ENCODE results near the gene CCNI2.
A peak's percentile ranks its signal among the peaks of the same experiment; 100 is the strongest.

The CCNI2 gene

GRCh38 chr5:132765311-132766019 lies 18.2 kb downstream of the CCNI2 start:
- no peak for TF ChIP-seq GATA1 (IDR thresholded peaks at IDR 0.05; ENCODE audit: low read depth, low read length)
- no peak for TF ChIP-seq POLR2A (IDR thresholded peaks at IDR 0.05; ENCODE audit: low read length)

GRCh38 chr5:132766020-132766805 lies 19.0 kb downstream of the CCNI2 start:
- no peak for DNase-seq
- TF ChIP-seq GATA1 (IDR thresholded peaks at IDR 0.05; ENCODE audit: low read depth, low read length) (no peak), POLR2A (IDR thresholded peaks at IDR 0.05; ENCODE audit: low read length) (no peak)

More at GRCh38 chr5:132765311-132766019, 18.2 kb downstream of the CCNI2 start:
- DNase-seq = no peak

DNA sequence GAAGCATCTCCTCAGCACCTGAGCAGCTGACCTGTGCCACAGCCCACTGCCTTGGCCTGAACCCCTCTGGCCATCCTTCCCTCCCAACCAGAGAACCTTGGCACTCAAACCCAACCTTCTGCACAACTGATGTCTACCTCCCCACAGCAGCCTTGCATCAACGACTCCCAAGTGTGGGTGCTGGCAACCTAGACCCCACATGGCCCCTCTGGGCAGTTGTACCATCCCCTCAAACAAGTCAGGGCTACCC lies 19.5 kb downstream of the CCNI2 start:
- DNase-seq = no peak
- TF ChIP-seq POLR2A (IDR thresholded peaks at IDR 0.05; ENCODE audit: low read length) (no peak), GATA1 (IDR thresholded peaks at IDR 0.05; ENCODE audit: low read depth, low read length) (no peak)

GRCh38 chr5:132767150-132767549 lies 19.9 kb downstream of the CCNI2 start:
- DNase-seq = no peak
- TF ChIP-seq GATA1 (IDR thresholded peaks at IDR 0.05; ENCODE audit: low read depth, low read length) = no peak

DNA sequence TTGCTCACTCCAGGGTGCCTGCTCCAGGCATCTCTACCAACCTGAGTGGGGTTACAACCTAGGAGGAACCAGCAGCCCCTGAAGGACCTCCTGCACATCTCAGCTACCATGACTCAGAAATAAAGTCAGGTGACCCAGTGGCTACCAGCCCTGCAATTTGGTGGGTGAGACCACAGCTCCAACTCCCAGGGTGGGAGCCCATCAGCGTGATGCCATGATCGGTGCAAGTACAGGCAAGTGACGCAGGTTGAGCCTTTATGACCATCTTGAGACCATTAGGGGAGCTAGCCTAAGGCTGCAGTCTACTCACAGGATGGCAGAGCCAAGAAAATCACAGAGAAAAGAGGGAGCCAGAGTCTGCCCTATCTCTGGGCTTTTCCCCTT lies 21.3 kb downstream of the CCNI2 start:
- DNase-seq = no peak
- TF ChIP-seq POLR2A (IDR thresholded peaks at IDR 0.05; ENCODE audit: low read length) (no peak), GATA1 (IDR thresholded peaks at IDR 0.05; ENCODE audit: low read depth, low read length) (no peak)

DNA sequence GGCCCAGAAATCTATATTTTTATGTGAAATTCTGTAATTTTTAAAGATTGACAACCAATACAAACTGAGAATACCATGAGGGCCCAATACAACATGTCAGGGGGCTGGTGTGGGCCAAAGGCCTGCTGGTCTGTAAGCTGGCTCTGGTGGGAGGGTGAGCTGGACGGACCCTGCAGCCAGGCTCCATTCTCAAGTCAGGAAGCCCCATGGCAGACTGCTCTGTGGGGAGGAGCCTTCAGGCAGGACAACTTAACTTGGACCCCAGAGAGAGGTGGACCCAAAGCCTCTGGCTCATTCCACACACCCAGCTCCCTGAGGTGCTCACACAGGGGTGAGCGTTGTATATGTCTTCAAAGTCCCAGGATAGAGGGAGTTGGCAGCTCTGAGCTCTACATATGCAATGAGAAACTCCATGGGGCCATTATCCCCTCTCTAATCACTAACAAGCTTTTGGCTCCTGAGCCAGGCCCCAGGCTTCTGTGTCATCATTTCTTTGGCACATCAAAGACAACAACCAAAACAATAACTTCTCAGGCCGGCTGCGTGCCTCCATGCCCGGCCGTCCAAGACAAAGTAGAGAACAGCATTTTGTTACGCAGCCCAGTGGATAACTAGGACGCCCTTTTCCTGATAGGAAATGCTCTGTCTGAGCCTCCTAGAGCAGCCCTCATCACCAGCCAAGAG lies 23.4 kb downstream of the CCNI2 start:
- TF ChIP-seq POLR2A (IDR thresholded peaks at IDR 0.05; ENCODE audit: low read length) = no peak
- TF ChIP-seq GATA1 (IDR thresholded peaks at IDR 0.05; ENCODE audit: low read depth, low read length) = no peak
- no peak for DNase-seq

- TF ChIP-seq GATA1 (IDR thresholded peaks at IDR 0.05; ENCODE audit: low read depth, low read length) = no peak
- DNase-seq = no peak
Observed at GRCh38 chr5:132771503-132771998, 24.3 kb downstream of the CCNI2 start.

- DNase-seq = no peak
- TF ChIP-seq POLR2A (IDR thresholded peaks at IDR 0.05; ENCODE audit: low read length) (no peak), GATA1 (IDR thresholded peaks at IDR 0.05; ENCODE audit: low read depth, low read length) (no peak)
Observed at GRCh38 chr5:132772291-132773070, 25.3 kb downstream of the CCNI2 start.

- DNase-seq = peak; percentile 24 to 62
- TF ChIP-seq GATA1 (IDR thresholded peaks at IDR 0.05; ENCODE audit: low read depth, low read length) = no peak
- no peak for TF ChIP-seq POLR2A (IDR thresholded peaks at IDR 0.05; ENCODE audit: low read length)
Observed at GRCh38 chr5:132773114-132773513, 25.9 kb downstream of the CCNI2 start.

- no peak for TF ChIP-seq GATA1 (IDR thresholded peaks at IDR 0.05; ENCODE audit: low read depth, low read length)
- no peak for TF ChIP-seq POLR2A (IDR thresholded peaks at IDR 0.05; ENCODE audit: low read length)
- DNase-seq = peak; percentile 34 to 69
Observed at GRCh38 chr5:132773601-132774355, 26.6 kb downstream of the CCNI2 start.

DNA sequence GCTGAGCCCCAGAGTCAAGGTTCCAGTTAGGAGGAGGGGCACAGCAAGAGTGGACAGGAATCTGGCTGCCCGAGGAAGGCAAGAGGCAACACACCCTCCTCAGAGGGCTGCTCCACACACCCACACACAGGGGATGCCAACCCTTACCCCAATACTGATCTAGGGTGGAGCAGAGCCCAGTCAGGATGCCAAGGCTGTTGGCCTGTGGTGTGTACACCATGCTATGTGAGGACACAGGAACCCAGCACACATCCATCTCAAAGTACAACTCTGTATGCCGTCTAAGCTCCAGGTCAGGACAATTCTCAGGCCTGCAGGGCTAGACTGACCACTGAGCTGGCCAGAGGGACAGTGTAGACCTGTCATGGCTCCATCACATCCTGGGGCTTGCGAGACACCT lies 27.2 kb downstream of the CCNI2 start:
- no peak for DNase-seq
- TF ChIP-seq POLR2A (IDR thresholded peaks at IDR 0.05; ENCODE audit: low read length) (no peak), GATA1 (IDR thresholded peaks at IDR 0.05; ENCODE audit: low read depth, low read length) (no peak)

- TF ChIP-seq POLR2A (IDR thresholded peaks at IDR 0.05; ENCODE audit: low read length) (no peak), GATA1 (IDR thresholded peaks at IDR 0.05; ENCODE audit: low read depth, low read length) (no peak)
Observed at GRCh38 chr5:132774896-132775295, 27.7 kb downstream of the CCNI2 start.

GRCh38 chr5:132775476-132775961 lies 28.3 kb downstream of the CCNI2 start:
- TF ChIP-seq POLR2A (IDR thresholded peaks at IDR 0.05; ENCODE audit: low read length) (no peak), GATA1 (IDR thresholded peaks at IDR 0.05; ENCODE audit: low read depth, low read length) (no peak)
- peak; percentile 26 to 33 for DNase-seq

More at GRCh38 chr5:132774896-132775295, 27.7 kb downstream of the CCNI2 start:
- no peak for DNase-seq
